Measurements from ENCODE around the gene PLA2G4B.

Gene PLA2G4B

GRCh38 chr15:41891226-41891625 is 52.6 kb downstream of the PLA2G4B start:
- no peak for DNase-seq

GRCh38 chr15:41891946-41892345 is 53.3 kb downstream of the PLA2G4B start:
- peak; percentile 70 for DNase-seq

GRCh38 chr15:41892621-41893421 is 54.2 kb downstream of the PLA2G4B start:
- no peak for DNase-seq

GRCh38 chr15:41893422-41894250 is 55.0 kb downstream of the PLA2G4B start, which contains the start of gene SPTBN5:
SPTBN5 (minus strand) TSS chr15:41894053; CDS start chr15:41893497, 556 bp downstream.
- DNase-seq = no peak

GRCh38 chr15:41894251-41894790 is 55.7 kb downstream of the PLA2G4B start:
- DNase-seq = no peak

GRCh38 chr15:41894791-41895463 is 56.3 kb downstream of the PLA2G4B start:
- peak; percentile 52 for DNase-seq

- no peak for DNase-seq
Observed at GRCh38 chr15:41895491-41895890, 56.8 kb downstream of the PLA2G4B start.

- DNase-seq = no peak
Observed at GRCh38 chr15:41895957-41896356, 57.3 kb downstream of the PLA2G4B start.

- no peak for DNase-seq
Observed at GRCh38 chr15:41896566-41896965, 57.9 kb downstream of the PLA2G4B start.

- DNase-seq = no peak
Observed at GRCh38 chr15:41897363-41897799, 58.7 kb downstream of the PLA2G4B start.
